ENCODE results near the gene MRPL10.

Gene MRPL10

GRCh38 chr17:47869114-47869513 is 37.8 kb upstream of the MRPL10 start:
- TF ChIP-seq CTCF (IDR thresholded peaks at IDR 0.05; ENCODE audit: low read depth, low read length): no peak
- no peak overlapping the region for H3K4me3 ChIP-seq (ENCODE audit: low read depth, low read length)

GRCh38 chr17:47867813-47868533 is 36.6 kb upstream of the MRPL10 start:
- no peak overlapping the region for H3K4me3 ChIP-seq (ENCODE audit: low read depth, low read length)
- no peak for TF ChIP-seq CTCF (IDR thresholded peaks at IDR 0.05; ENCODE audit: low read depth, low read length)

GRCh38 chr17:47866941-47867340 is 35.6 kb upstream of the MRPL10 start:
- TF ChIP-seq CTCF (IDR thresholded peaks at IDR 0.05; ENCODE audit: low read depth, low read length): no peak
- H3K4me3 ChIP-seq (ENCODE audit: low read depth, low read length): no peak overlapping the region

- TF ChIP-seq CTCF (IDR thresholded peaks at IDR 0.05; ENCODE audit: low read depth, low read length): no peak
- no peak overlapping the region for H3K4me3 ChIP-seq (ENCODE audit: low read depth, low read length)
Observed at GRCh38 chr17:47864791-47865216, 33.5 kb upstream of the MRPL10 start.

GRCh38 chr17:47862621-47863440 is 31.5 kb upstream of the MRPL10 start:
- no peak overlapping the region for H3K4me3 ChIP-seq (ENCODE audit: low read depth, low read length)
- TF ChIP-seq CTCF (IDR thresholded peaks at IDR 0.05; ENCODE audit: low read depth, low read length): no peak

- no peak for TF ChIP-seq CTCF (IDR thresholded peaks at IDR 0.05; ENCODE audit: low read depth, low read length)
- no peak overlapping the region for H3K4me3 ChIP-seq (ENCODE audit: low read depth, low read length)
Observed at GRCh38 chr17:47860386-47860785, 29.0 kb upstream of the MRPL10 start.

Data from WI38 (cell line).